Progenitor cell of endocrine pancreas (in vitro differentiated cells): ENCODE measurements around the gene PSMD1. TPM values are rescaled to one million over a fixed set of nuclear protein-coding genes. Genes with fewer than 3 reads are reported as not detected.

Source experiments
- DNase-seq: peaks from one replicate; pipeline ENCODE4 v3.0.0; 2021; ENCODE audit warnings: low spot score; ENCODE audit not compliant: unreplicated experiment
- H3K27ac Mint-ChIP-seq: 2 replicates; pipeline ENCODE4 v1.8.0; 2021; ENCODE audit warnings: mild to moderate bottlenecking, moderate library complexity, mixed read lengths
- H3K27me3 Mint-ChIP-seq: 2 replicates; pipeline ENCODE4 v1.8.0; 2021; ENCODE audit warnings: mixed read lengths
- H3K36me3 Mint-ChIP-seq: 2 replicates; pipeline ENCODE4 v1.8.0; 2022; ENCODE audit warnings: mixed read lengths; ENCODE audit not compliant: insufficient read depth
- H3K4me1 Mint-ChIP-seq: 2 replicates; pipeline ENCODE4 v1.8.0; 2021; ENCODE audit warnings: low read depth, mixed read lengths
- H3K4me3 Mint-ChIP-seq: 2 replicates; pipeline ENCODE4 v1.8.0; 2021; ENCODE audit warnings: low read depth, mild to moderate bottlenecking, moderate library complexity, mixed read lengths
- H3K9me3 Mint-ChIP-seq: 2 replicates; pipeline ENCODE4 v1.8.0; 2021; ENCODE audit warnings: low read depth, mixed read lengths
- total RNA-seq: library from RNA; stranded (reverse); gene quantifications from 2 replicates; pipeline ENCODE4 v1.2.1, GENCODE V29; 2021
- TF ChIP-seq, protein P1 (sequence below): fragments of 200-600 bp; sonication (generic); IDR thresholded peaks from one replicate; pipeline ENCODE4 v1.5.0; 2021; ENCODE audit warnings: antibody characterized with exemption, mild to moderate bottlenecking; ENCODE audit not compliant: unreplicated experiment

Gene PSMD1
- total RNA-seq, 1 donor from 2014 or later = 99.0 TPM

DNA sequence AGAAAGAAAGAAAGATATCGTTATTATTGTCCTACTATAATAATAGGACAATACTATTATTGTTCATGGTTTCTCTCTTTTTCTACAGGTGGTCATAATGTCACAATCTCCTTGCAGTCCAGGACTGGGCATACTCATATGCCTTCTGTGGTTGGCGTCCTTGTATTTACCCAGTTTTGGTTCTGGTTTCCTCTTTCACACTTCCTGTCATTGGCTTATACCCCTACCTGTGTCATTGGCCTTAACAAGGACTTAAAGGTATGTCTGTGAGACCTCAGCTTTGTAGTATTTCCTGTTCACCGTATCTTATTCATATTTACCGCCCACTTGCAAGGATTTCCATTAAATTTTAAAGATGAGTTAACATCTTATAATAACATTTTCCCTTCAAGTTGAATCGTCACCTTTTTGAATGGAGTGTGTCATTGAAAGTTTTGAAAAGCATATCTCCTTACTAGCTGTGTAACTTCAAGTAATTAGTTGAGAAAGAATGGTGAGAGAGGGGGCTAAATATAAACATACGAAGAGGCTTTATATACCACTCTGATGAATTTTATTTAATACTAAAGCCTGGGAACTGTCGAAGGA is 104.7 kb downstream of the PSMD1 start:
- Mint-ChIP-seq H3K27me3 (no peaks in the 10 kb centered on the region), H3K4me3 (no peak overlapping the region), H3K27ac (no peak overlapping the region)

DNA sequence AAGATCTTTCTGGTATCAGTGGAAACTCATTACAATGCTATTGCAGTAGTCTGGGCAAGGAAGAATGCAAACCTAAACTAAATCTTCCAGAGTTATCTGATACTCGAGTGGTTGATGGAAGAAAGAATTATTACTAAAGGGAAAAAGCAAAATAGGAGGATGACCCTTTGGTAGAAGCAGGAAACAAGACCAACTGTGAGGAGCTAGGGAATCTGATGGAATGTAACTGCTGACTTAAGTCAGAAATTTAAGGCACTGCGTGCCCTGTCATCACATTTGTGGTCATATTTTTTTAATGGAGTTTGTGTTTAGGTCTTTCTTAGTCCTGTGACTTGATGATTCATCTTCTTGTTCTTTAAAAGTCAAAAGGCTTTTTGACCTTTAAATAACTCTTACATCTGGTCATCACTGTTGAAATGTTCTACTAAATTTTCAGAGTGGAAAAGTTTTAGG is 105.2 kb downstream of the PSMD1 start:
- peaks cover 23% of the 10 kb centered on the region for H3K36me3 Mint-ChIP-seq
- no peaks in the 10 kb centered on the region for H3K9me3 Mint-ChIP-seq
- DNase-seq = no peak
- no peak overlapping the region for H3K27ac Mint-ChIP-seq
- H3K27me3 Mint-ChIP-seq = no peaks in the 10 kb centered on the region
- TF ChIP-seq, protein P1, sequence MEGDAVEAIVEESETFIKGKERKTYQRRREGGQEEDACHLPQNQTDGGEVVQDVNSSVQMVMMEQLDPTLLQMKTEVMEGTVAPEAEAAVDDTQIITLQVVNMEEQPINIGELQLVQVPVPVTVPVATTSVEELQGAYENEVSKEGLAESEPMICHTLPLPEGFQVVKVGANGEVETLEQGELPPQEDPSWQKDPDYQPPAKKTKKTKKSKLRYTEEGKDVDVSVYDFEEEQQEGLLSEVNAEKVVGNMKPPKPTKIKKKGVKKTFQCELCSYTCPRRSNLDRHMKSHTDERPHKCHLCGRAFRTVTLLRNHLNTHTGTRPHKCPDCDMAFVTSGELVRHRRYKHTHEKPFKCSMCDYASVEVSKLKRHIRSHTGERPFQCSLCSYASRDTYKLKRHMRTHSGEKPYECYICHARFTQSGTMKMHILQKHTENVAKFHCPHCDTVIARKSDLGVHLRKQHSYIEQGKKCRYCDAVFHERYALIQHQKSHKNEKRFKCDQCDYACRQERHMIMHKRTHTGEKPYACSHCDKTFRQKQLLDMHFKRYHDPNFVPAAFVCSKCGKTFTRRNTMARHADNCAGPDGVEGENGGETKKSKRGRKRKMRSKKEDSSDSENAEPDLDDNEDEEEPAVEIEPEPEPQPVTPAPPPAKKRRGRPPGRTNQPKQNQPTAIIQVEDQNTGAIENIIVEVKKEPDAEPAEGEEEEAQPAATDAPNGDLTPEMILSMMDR = no peak
- H3K4me1 Mint-ChIP-seq = no peaks in the 10 kb centered on the region
- H3K4me3 Mint-ChIP-seq = no peak overlapping the region

More for the DNA sequence above, 104.7 kb downstream of the PSMD1 start:
- TF ChIP-seq, protein P1 = no peak
- no peak for DNase-seq
- Mint-ChIP-seq H3K4me1 (no peaks in the 10 kb centered on the region), H3K36me3 (peaks cover 19% of the 10 kb centered on the region), H3K9me3 (no peaks in the 10 kb centered on the region)

DNA sequence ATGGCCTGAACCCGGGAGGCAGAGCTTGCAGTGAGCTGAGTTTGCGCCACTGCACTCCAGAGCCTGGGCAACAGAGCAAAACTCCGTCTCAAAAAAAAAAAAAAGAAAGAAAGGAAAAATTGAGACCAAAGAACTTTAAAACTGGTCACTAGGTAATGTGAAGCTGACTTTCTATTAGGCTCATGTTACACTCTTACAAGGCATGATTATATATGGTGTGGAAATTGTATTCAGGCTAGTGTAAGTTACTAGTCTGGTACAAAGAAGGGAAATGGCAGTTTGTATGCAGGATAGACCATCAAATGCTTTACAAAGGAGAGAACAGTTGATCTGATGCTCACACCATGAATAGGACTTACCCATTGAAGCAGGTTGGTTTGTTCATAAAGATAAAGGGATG is 106.3 kb downstream of the PSMD1 start:
- H3K27me3 Mint-ChIP-seq = no peaks in the 10 kb centered on the region
- H3K27ac Mint-ChIP-seq = no peak overlapping the region
- peaks cover 29% of the 10 kb centered on the region for H3K36me3 Mint-ChIP-seq
- no peaks in the 10 kb centered on the region for H3K4me1 Mint-ChIP-seq
- no peaks in the 10 kb centered on the region for H3K9me3 Mint-ChIP-seq
- TF ChIP-seq, protein P1 = no peak
- H3K4me3 Mint-ChIP-seq = no peak overlapping the region
- no peak for DNase-seq

DNA sequence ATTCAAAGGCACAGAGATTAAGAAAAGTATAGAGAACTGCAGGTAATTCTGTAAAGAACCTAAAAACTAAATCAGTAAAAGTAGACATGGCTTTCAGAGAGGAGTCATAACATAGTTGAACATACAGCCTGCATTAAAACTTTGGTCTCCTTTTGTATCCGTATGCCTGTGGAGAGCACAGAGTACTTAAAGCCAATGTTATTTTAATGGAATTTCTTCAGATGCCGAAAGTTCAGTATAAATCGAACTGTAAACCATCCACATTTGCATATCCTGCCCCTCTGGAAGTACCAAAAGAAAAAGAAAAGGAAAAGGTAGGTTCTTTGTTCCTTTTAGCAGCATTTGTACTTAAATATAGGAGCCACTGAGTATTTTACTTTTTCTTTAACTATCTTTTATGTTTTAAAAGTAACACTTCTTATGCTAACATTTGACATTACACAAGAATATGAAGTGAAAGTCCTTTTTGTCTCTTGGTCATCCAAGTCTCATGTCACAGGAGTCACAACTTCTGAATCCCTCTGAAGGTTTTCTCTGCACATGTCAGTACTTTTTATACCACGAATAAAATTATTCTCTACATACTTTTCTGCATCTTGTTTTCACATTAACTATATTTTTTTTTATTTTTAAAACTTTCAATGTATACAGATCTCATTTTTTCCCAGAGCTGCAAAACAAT is 106.9 kb downstream of the PSMD1 start:
- H3K4me1 Mint-ChIP-seq = no peaks in the 10 kb centered on the region
- no peak overlapping the region for H3K27ac Mint-ChIP-seq
- no peaks in the 10 kb centered on the region for H3K27me3 Mint-ChIP-seq
- no peak for DNase-seq
- no peaks in the 10 kb centered on the region for H3K9me3 Mint-ChIP-seq
- H3K36me3 Mint-ChIP-seq = peaks cover 30% of the 10 kb centered on the region
- no peak overlapping the region for H3K4me3 Mint-ChIP-seq
- TF ChIP-seq, protein P1 = no peak

DNA sequence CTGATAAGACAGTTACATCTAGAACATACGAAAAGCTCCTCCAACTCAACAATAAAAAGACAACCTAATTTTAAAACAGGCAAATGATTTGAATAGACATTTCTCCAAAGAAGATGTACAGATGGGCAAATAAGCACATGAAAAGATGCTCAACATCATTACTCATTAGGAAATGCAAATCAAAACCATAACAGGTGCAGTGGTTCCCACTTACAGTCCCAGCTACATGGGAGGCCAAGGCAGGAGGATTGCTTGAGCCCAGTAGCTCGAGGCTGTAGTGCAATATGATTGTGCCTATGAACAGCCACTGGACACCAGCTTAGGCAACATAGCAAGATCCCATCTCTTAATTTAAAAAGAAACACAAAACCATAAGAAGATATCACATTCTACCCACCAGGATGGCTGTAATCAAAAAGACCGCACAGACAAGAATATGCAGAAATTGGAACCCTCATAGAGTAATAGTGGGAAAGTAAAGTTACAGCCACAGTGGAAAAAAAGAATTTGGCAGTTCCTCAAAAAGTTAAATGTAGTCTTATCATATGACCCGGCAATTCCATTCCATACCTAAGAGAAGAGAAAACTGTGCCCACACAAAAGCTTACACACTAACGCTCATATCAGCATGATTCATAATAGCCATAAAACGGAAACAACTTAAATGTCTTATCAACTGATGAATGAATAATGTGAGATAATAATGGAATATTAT is 111.2 kb downstream of the PSMD1 start:
- Mint-ChIP-seq H3K4me3 (no peak overlapping the region), H3K9me3 (no peaks in the 10 kb centered on the region), H3K27me3 (no peaks in the 10 kb centered on the region), H3K36me3 (peaks cover 39% of the 10 kb centered on the region), H3K4me1 (no peaks in the 10 kb centered on the region), H3K27ac (no peak overlapping the region)
- TF ChIP-seq, protein P1 = no peak
- no peak for DNase-seq
